ENCODE measurements around the gene TSPAN18.

GRCh38 chr11:44822369-44822768 lies 95.6 kb downstream of the TSPAN18 start:
- no peak for TF ChIP-seq EZH2 (IDR thresholded peaks at IDR 0.05; ENCODE audit: low read depth, low read length, severe bottlenecking)
- no peak for TF ChIP-seq CTCF (IDR thresholded peaks at IDR 0.05; ENCODE audit: control extremely low read depth in 1 of 3, insufficient read depth in 1 of 3, low read depth in 1 of 3, low read length in 3 of 3)
- no peak for TF ChIP-seq EP300 (IDR thresholded peaks at IDR 0.05; ENCODE audit: borderline replicate concordance in 1 of 2, low read depth in 2 of 2, low read length in 2 of 2)
- TF ChIP-seq POLR2A (IDR thresholded peaks at IDR 0.05; ENCODE audit: control extremely low read depth in 1 of 2, low read depth in 2 of 2, low read length in 2 of 2): no peak
- no peak for TF ChIP-seq YY1 (IDR thresholded peaks at IDR 0.05; ENCODE audit: low read depth, low read length)
- no peak for TF ChIP-seq SRF (IDR thresholded peaks at IDR 0.05; ENCODE audit: low read depth, low read length)
- TF ChIP-seq SIN3A (conservative IDR thresholded peaks at IDR 0.05 in 1 of 2, IDR thresholded peaks at IDR 0.05 in 1 of 2; ENCODE audit: low read depth in 1 of 2, low read length in 2 of 2): no peak
- no peak for TF ChIP-seq POLR2AphosphoS5 (IDR thresholded peaks at IDR 0.05; ENCODE audit: low read depth, low read length)
